HG02759 (cell line): ENCODE results near the gene HNRNPF.
"Not testable (repeated sequence)": the region's sequence is repeated elsewhere in the genome, so short reads cannot be mapped to it uniquely, and the experiment has no call there.

Experiments used
- ATAC-seq: cut with Tn5 transposase; IDR thresholded peaks from one replicate; pipeline ENCODE4 v1.9.1; 2021; ENCODE audit warnings: mild to moderate bottlenecking, moderate library complexity; ENCODE audit not compliant: unreplicated experiment

The HNRNPF gene

DNA sequence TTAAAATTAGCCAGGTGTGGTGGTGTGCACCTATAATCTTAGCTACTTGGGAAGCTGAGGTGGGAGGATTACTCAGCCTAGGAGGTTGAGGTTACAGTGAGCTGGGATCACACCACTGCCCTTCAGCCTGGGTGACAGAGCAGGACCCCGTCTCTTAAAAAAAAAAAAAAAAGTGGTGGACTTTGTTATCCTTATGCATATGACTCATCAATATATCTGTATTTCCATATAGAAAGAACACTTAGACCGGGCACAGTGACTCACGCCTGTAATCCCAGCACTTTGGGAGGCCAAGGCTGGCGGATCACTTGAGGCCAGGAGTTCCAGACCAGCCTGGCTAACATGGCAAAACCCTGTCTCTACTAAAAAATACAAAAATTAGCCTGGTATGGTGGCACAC, 13.0 kb upstream of the HNRNPF start:
- ATAC-seq: not testable (repeated sequence)

- no peak for ATAC-seq
These were observed 12.5 kb upstream of the HNRNPF start for GRCh38 chr10:43421519-43421918.

GRCh38 chr10:43421201-43421507, 12.2 kb upstream of the HNRNPF start:
- ATAC-seq: no peak

GRCh38 chr10:43420369-43421200, 11.6 kb upstream of the HNRNPF start:
- ATAC-seq: peak; percentile 88

DNA sequence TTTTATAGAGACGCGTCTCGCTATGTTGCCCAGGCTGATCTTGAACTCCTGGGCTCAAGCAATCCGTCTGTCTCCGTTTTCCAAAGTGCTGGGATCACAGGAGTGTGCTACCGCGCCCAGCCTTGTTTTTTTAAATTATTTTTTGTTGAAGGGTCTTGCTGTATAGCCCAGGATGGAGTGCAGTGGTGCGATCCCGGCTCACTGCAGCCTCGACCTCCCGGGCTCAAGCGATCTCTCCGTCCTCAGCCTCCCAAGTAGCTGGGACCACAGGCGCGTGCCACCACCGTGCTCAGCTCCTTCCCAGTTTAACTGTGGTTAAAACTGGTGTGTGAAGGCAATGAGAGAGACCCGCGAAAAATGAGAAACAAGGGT, 11.0 kb upstream of the HNRNPF start:
- ATAC-seq: peak; percentile 19

DNA sequence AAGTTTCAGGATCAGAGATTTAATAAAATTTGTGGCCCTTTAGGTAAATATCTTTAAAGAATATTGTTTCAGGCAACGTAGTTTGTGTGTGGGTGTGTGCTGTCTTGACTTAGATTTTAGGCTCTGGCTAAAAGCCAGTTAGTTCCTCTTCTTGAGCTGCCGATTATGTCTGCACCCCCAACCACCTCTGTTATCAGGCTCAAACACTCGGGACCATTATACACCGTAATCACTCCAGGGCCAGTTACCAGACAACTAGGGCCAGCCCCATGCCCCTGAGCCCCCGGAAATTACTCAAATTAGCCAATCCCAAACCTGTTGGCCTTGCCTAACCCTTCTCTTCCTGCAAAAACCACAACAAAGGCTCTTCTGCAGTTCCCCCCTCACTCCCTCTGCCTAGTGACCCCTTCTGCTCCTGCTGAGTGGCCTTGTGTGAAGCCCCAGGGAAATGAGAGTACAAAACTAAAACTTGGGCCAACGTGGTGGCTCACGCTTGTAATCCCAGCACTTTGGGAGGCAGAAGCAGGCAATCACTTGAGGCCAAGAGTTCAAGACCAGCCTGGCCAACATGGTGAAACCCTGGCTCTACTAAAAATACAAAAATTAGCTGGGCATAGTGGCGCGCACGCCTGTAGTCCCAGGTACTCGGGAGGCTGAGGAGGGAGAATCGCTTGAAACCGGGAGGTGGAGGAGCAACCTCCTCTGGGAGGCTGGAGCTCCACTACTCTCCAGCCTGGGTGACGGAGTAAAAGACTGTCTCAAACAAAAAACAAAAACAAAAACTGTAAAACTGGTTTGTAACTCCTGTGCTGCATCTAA, 9.2 kb upstream of the HNRNPF start:
- peak; percentile 25 for ATAC-seq

GRCh38 chr10:43415544-43415943, 6.6 kb upstream of the HNRNPF start:
- no peak for ATAC-seq

DNA sequence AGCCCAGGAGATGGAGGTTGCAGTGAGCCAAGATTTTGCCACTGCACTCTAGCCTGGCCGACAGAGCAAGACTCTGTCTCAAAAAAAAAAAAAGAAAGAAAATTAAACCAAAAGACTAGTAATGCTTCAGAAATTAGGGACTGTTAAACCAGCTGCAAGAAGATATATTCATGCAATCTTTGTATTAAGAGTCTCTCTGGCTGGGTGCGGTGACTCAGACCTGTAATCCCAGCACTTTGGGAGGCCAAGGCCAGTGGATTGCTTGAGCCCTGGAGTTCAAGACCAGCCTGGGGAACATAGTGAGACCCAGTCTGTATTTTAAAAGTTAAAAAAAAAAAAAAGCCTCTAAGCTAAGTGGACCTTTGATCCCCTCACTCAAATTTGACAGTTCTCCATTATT, 2.5 kb upstream of the HNRNPF start:
- no peak for ATAC-seq

DNA sequence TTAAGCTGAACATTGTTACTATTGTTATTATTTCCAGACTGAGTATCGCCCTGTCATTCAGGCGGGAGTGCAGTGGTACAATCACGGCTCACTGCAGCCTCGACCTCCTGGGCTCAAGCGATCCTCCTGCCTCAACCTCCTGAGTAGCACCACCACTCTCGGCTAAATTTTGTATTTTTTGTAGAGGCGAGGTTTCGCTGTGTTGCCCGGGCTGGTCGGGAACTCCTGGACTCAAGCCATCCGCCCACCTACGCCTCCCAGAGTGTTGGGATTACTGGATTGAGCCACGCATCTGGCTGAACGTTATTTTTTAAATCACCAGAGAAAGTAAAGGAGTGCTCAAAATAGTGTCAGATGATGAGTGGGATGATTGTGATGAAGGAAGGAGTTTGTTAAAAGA, 1.4 kb upstream of the HNRNPF start:
- ATAC-seq: no peak

- no peak for ATAC-seq
These were observed 561 bp upstream of the HNRNPF start for GRCh38 chr10:43409385-43410109.

DNA sequence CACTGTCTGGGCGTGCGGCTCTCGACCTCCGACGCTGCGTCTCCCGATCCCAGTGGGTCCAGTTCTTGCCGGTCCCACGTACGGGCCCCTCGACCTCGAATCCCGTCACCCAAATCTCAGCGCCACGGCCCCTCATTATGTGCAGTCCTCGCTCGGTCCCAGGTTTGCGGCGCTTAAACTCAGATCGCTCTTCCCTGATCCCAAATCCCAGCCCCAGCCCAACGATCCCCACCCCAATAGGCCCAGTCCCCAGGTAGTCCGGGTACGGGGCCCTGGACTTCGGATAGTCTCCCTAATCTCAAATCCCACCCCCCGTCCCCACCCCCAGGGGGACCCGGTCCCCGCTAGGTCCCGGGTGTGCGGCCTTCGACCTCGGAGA, 666 bp downstream of the HNRNPF start:
- peak; percentile 1 for ATAC-seq

GRCh38 chr10:43407576-43408330, 1.2 kb downstream of the HNRNPF start:
- peak; percentile 49 for ATAC-seq

DNA sequence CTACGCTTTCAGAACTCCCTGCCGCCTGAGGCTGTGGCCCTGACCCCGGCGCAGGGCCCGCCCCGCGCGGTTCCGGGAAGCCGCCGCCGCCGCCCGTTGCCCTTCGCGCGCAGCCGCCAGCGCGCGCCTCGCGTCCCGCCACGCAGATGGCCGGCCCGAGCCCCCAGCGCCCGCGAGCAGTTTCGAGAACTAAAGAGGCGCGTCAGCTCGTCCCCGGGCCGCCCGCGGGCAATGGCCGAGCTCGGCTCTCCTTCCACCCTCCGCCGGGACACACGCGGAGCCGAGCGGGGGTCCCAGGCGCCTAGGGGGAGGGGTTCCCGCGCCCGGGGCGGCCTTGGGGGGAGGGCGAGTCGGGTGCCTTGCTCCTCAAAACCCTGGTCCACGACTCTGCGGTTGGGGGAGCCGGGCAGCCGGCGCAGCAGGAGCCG, 1.8 kb downstream of the HNRNPF start:
- peak; percentile 22 for ATAC-seq

DNA sequence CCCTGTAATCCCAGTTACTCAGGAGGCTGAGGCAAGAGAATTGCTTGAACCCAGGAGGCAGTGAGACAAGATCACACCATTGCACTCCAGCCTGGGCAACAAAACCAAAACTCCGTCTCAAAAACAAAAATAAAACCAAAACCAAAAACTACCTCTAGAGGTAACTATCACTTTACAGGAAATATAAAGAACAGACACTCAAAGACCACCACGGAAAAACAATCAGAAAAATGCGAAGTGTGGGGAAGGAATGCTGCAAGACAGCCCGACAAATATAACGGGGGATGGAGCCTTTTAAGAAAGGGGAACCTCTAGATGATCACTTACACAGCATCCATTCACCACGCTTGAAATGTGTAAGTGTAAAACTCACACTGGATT, 4.3 kb downstream of the HNRNPF start:
- ATAC-seq: no peak

GRCh38 chr10:43403911-43404703, 4.9 kb downstream of the HNRNPF start:
- ATAC-seq: no peak

DNA sequence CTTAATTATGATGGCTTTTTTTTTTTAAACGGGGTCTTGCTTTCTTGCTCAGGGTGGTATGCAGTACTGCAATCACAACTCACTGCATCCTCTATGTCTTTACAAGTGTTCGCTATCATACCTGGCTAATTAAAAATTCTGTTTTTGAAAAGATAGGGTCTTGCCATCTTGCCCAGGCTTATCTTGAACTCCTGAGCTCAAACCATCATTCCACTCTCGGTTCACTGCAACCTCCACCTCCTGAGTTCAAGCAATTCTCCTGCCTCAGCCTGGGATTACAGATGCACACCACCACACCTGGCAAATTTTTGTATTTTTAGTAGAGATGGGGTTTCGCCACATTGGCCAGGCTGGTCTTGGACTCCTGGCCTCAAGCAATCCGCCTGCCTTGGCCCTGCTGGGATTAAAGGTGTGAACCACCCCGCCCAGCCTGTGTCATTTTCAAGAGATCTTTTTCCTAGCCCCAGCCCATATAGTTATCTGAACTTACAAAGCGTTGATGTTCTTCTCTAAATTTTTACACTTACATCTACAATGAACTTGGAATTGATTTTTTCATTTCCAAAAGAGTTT, 6.0 kb downstream of the HNRNPF start:
- ATAC-seq: no peak

DNA sequence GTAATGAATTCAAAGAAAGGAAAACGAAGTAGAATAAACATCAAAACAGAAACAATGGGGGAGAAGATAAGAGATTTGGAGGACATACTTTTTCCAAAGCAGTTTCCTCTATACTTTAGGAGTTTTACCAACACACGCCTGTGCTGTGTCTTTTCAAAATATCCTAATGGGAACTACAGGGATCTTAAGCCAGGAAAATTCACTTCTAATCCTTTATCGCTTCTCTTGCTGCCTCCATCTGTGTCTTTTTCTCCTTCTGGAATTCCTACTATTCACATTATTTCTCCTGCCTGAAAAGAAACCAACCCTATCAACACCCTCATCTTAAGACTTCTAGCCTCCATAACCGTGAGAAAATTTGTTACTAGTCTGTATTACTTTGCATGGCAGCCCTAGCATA, 6.8 kb downstream of the HNRNPF start:
- ATAC-seq: no peak

GRCh38 chr10:43401627-43402026, 7.4 kb downstream of the HNRNPF start:
- no peak for ATAC-seq

- no peak for ATAC-seq
These were observed 9.4 kb downstream of the HNRNPF start for GRCh38 chr10:43399320-43400310.
